DMS114 treated with DMSO at 0.1 percent for 48 hours (cell line): ENCODE results near the gene KIAA1210.
A peak's percentile ranks its signal among the peaks of the same experiment; 100 is the strongest.

Experiments
- DNase-seq: peaks from one replicate; lab custom pipeline; 2025; ENCODE audit not compliant: unreplicated experiment; lab: John Stamatoyannopoulos, UW

The KIAA1210 gene

GRCh38 chrX:119127650-119128049 lies at the start of gene KIAA1210:
TSS of gene KIAA1210 (minus strand) at chrX:119127812. CDS start at chrX:119123642, 4,170 bp downstream.
- no peak for DNase-seq

DNA sequence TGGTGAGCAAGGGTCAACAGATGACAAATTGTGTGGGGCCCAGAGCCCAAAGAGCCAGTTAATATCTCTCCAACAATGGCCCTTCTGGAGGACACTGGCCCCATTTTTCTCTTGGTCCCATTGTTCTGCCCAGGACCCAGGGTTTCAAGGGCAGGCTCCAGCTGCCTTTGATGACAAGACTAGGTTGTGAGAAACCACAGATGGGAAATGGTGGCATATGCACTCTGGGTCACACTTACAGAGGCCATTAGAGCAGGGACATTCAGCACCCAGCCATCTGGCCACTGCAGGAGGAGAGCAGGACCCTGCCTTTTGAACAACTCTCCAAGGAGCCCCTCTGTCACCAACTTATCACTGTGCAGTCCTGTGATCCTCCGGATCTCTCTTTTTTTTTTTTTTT lies 49.7 kb upstream of the KIAA1210 start:
- DNase-seq: no peak

GRCh38 chrX:119174900-119175299 lies 47.3 kb upstream of the KIAA1210 start:
- no peak for DNase-seq

DNA sequence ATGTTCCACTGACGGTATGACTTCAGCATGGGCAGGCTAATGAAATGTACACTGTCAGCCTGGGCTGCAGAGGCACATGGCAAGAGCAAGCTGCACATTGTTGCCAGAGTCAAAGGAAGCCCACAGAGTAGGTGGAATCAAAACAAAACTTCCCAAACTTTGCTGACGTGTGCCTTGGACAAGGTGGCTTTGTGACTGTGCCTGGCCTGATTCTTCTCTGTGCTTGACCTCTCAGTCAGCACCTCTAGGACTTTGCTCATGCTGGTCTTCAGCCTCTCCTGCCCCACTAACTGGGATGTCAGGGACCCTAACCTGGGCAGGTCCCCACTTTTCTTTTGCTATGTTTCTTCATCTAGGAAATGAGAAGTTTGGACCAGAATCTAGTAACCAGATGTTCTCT lies 40.5 kb upstream of the KIAA1210 start:
- no peak for DNase-seq

DNA sequence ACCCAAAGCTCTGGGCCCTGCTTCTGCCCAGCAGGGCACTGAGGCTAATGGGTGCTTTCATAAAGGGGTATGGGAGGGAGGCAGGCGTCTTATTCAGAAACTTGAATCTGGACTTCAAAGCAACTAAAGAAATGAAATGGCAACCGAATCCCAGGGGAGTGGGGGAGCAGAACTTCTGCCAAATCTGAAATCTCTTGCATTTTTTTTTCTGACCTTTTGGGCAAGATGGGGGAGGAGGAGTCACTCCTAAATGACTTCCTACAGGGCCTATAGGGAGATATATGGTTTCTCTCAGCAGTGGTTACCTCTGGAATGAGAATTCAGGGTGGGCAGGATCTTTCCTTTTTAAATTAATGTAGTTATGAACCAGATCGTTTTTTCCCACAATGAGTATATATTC lies 30.6 kb upstream of the KIAA1210 start:
- no peak for DNase-seq

DNA sequence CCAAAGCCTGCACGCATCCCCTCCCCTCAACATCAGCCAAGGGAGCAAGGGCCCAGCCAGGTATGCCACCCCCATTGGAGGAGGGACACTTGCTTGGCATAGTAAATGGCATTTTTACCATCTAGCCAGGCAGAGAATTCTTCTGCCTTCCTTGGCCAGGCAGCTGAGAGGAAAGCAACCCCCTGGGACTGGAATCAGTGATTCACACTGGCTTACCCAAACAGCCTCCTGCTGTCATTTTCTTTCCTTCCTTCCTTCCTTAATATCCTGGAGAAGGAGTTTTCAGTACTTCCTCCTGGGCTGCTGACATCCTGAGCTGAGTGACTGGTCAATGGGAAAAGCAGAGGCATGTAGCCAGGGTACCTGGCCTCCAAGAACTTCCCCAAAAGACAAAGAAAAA lies 28.6 kb upstream of the KIAA1210 start:
- no peak for DNase-seq

DNA sequence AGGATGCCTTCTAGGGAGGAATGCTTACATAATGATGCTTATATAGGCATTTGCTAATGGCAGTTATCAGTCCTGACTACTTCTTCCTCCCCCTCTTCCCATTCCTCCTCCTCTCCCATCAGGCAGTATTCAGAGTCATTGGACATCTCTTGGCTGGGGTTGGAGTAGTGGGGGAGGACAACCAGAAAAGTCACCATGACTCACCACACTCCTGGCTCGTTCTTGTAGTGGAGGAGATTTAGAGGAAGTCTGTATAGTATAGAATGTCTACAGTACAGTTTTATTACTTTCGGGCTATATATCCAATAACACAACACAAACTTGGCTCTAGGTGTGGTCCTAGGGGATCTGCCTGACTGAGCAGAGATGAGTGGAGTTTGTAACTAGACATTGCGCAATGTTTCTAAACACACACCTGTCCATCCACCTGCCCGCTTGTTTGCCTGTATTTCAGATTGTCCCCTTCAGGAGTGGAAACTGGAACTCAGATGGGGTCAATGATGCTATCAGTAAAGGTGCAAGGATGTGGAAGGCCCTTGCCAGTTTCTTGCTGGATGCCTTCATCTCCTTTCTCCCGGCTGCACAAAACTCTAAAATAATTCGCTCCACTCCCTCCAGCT lies 27.9 kb upstream of the KIAA1210 start:
- DNase-seq: no peak

DNA sequence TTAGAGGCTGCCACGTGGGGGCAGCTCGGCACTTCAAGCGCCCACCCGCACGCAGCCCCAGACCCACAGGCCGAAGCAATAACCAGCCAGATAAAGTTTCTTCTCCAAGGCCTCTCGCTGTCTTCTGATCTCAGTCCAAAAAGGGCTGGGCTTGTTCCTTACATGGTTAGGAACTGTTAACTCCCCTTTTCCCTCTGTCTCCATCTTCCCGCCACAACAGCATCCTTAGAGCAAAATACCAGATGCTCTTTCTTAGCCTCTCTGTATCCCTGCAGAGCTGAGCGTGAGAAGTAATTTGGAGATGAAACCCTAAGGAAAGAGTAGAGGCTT lies 23.4 kb upstream of the KIAA1210 start:
- DNase-seq: no peak

DNA sequence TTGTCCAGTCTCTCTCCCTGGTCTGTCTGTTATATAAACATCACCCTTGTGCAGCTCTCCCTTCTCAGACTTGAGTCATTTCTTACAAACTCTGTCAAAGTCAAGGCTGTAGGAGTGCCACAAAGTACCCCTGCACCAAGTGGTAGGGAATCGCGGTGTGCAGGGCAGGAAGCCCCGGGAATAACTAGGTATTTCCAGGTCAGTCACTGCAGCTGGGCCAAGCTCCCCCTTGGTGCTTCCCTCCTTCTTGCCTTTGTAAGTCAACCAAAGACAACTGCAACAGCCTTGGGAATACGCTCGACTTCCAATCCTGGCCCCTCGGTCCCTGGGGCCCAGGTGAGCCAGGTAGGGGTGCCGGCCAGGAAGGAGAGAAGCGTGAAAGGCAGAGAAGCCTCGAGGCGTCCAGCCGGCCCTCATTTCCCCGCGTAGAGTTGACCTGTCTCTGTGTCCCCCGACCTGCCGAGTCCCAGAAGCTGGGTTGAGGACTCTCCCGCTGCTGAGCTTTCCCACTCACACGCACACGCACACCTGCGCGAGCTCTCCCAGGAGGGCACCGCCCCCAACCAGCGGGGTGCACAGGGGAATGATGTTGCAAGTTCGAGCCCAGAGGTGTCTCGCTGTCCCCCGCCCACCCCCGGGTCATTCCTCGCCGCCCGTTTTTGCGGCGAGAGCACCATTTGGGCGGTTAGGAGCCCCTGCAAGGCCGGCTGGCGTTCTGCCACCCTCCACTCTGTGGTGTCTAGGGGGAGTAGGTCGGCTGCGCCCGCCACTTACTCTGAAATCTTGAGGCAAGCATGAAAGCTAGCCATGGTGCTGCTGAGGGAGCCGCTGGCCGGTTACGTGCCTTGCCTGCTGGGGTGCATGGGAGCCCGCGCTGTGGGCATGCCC lies 22.8 kb upstream of the KIAA1210 start:
- no peak for DNase-seq

GRCh38 chrX:119147486-119147885 lies 19.9 kb upstream of the KIAA1210 start:
- DNase-seq: no peak

DNA sequence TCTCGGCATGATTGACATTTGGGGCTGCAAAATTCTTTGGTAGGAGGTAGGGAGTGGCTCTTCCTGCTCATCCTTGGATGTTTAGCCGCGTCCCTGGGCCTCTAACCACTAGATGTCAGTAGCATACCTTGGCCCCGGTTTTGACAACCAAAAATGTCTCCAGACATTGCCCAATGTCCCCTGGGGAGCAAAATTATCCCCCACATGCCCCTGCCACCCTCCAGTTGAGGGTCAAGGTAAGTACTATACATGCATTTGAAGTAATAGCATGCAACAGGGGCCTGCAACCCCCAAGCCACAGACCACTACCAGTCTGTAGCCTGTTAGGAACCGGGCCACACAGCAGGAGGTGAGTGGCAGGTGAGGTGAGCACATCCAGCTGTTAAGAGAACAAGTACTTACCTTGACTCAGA lies 17.6 kb upstream of the KIAA1210 start:
- DNase-seq: no peak

- DNase-seq: no peak
Measured at GRCh38 chrX:119134466-119134865, 6.9 kb upstream of the KIAA1210 start.

DNA sequence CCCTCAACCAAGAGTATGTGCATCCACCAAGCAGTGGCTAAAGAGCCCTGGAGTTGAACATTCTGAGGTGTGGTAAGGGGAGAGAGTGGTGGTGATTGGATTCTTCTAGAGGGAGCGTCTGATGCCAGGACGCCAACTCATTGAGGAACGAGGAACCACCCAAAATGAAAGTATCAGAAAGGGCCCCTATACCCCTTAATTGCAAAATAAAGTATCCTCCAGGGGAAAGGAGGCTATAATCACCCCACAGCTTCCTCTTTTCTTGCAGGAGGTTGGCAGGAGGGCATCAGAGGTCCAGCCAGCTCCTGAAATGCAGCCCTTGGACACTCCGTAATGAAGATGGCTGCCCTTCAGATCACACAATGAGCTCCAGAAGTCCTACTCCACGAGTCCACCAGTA lies 5.3 kb upstream of the KIAA1210 start:
- no peak for DNase-seq

- no peak for DNase-seq
Measured at GRCh38 chrX:119132316-119132715, 4.7 kb upstream of the KIAA1210 start.

- DNase-seq: no peak
Measured at GRCh38 chrX:119130911-119131310, 3.3 kb upstream of the KIAA1210 start.

DNA sequence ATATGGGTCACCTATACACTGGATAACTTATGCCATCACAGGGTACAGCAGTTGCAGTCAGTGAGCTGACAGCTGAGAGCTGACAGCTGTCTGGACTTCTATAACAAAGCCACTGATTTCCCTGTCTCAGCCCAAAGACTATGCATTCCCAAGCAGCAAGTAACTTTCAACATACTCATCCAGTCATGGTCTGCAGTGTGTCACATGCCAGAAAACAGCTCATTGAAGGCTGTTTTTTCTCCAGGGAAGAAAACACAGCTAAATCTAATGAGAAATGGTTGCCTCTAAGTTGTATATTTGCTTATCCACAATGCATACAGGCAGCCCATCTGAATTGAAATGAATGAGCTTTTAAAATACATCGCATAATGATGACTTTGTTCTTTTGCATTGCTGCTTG lies 6.3 kb downstream of the KIAA1210 start:
- no peak for DNase-seq

DNA sequence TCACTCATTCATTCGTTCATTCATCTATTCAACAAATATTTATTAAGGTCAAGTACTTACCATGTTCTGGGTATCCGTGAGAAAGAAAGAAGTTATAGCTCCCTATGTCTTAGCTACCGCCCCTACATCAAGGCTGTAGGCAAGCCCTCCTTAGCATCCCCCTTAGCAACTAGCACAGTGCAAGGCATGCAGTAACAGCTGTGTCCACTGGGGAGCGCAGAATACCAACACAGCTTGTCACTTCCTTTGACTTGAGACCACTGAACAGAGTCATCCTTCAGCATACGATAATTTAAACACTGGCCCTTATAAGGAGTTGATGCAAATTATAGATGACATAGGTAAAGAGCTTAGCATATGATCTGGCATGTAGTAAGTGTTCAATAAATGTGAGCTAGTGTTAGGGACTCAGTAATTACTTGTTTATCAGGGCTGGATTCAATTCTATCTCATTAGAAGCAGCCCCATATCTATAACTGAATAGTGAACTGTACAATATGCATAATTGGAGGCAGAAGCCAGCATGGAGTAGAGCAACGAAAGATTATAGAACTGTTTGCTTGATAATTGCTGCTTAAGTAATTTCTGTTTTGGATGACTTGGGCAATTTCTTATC lies 8.7 kb downstream of the KIAA1210 start:
- peak; percentile 3 for DNase-seq

- no peak for DNase-seq
Measured at GRCh38 chrX:119107206-119107605, 20.4 kb downstream of the KIAA1210 start.

DNA sequence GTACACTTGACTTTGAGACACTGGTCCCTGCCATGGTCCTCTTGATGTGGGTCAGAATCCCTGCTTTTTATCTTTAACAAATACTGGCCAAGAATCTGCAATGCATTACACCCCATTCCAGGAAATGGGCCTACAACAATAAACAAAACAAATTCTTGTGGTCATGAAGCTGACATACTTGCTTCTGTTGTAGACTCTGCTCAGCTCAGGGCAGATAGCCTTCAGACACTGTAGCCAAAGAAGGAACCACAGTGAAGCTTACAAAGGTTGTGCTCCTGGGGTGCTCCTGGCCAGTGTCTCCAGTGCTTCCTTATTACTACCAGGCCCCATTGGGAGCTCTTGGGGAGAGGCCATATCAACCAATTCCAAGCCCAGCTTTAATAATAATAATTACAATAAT lies 21.8 kb downstream of the KIAA1210 start:
- no peak for DNase-seq

DNA sequence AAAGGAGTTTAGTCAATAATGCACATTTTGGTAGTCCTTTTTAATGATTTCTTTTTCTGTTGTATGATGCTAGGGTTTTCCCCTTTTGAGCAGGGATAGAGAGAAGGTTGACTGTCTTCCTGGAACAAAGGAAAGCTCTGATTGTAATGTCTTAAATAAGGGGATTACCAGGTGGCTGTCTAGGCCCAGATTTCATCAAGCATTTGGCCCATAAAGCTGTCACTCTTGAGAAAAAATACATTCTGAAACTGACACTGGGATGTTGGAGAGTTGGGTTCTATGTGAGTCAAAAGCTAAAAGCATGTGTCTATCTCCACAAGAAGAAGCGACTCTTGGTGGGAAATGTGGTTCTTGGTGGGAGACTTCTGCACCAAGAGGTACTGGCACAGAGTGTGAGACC lies 26.4 kb downstream of the KIAA1210 start:
- no peak for DNase-seq

DNA sequence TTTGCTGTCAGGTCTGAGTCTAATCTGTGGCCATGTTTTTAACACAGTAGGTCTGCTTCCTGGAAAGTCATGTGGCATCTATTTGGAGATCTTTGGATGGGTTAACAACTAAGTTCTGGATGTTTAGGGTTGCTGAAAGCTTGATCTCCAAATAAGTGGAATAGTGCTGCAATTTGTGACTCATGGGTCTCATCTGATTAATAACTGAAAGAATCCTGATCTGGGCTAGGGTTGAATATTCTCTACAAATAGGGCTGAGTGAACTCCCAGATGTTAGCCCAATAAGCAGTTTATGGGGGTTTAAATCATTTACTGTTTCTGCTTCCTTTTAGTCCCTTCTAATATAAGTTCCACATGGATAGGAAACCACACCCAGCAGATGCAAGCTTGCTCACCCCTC lies 31.7 kb downstream of the KIAA1210 start:
- DNase-seq: no peak

DNA sequence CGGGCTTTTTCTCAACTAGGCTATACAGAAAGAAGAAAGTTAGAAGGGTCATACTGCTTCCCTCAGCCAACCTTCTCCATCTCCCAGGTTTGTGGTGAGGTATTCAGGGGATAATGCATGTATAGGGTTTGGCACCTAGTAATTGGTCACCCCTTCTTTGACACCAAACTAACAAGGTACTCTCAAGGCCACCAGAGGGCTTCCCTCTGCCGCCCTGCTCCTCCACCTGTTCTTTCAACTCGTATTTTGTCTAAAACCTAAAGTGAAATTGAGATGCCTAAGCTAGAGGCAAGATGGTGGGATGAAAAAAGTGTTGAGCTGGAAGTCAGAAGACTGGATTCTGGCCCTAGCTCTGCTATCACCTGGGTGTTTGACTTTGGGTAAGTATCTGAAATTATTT lies 32.8 kb downstream of the KIAA1210 start:
- no peak for DNase-seq
